H1 (cell line): ENCODE results near the gene GALT. TPM values are rescaled to one million over a fixed set of nuclear protein-coding genes. Genes with fewer than 3 reads are reported as not detected.

ENCODE experiments used
- E2F6 ChIP-seq: IDR thresholded peaks from 2 replicates; pipeline ENCODE4 v1.6.1; 2012; ENCODE audit warnings: inconsistent platforms
- SRF ChIP-seq: IDR thresholded peaks from 2 replicates; pipeline ENCODE4 v1.6.1; 2011; ENCODE audit warnings: mild to moderate bottlenecking, low read depth, low read length, moderate library complexity
- polyA plus RNA-seq, 7 experiments: library from polyadenylated mRNA; depleted of rRNA in 3 of 7; stranded (reverse) in 5 of 7; unstranded in 2 of 7; fragments of >200 nt in 5 of 7; fragments of 200-250 nt in 2 of 7; gene quantifications; 1 replicate in 5 of 7; 2 replicates in 1 of 7; 4 replicates in 1 of 7; pipeline versions ENCODE4 v1.2.1 to v1.2.3, GENCODE V29; 2011 to 2013; ENCODE audit warnings: missing spikeins in 2 of 7, mixed read lengths in 2 of 7
- total RNA-seq: library from RNA; stranded (reverse); fragmentation: NEBNext Ultra II Directional; extraction: Animal tissue kit (Norgen Biotek cat#: 25700); gene quantifications from 2 replicates; pipeline ENCODE4 v1.2.1, GENCODE V29; 2021

The GALT gene
- total and polyA plus RNA-seq, 2 of the 8 experiments (the other 6 are each of a cell fraction or from before 2014, with no cell fraction given) = 21.9 to 50.6 TPM

GRCh38 chr9:34644766-34645314 is 1.6 kb upstream of the GALT start (continued):
- TF ChIP-seq E2F6 = no peak
- no peak for TF ChIP-seq SRF
- TF ChIP-seq, all 59 proteins: peak for 9
